NCI-H345 treated with DMSO at 0.1 percent for 48 hours (cell line): Measurements from ENCODE around the gene PPP1R13B.

Source experiments
- DNase-seq: peaks from one replicate; lab custom pipeline; 2025; ENCODE audit not compliant: unreplicated experiment; lab: John Stamatoyannopoulos, UW

The PPP1R13B gene

DNA sequence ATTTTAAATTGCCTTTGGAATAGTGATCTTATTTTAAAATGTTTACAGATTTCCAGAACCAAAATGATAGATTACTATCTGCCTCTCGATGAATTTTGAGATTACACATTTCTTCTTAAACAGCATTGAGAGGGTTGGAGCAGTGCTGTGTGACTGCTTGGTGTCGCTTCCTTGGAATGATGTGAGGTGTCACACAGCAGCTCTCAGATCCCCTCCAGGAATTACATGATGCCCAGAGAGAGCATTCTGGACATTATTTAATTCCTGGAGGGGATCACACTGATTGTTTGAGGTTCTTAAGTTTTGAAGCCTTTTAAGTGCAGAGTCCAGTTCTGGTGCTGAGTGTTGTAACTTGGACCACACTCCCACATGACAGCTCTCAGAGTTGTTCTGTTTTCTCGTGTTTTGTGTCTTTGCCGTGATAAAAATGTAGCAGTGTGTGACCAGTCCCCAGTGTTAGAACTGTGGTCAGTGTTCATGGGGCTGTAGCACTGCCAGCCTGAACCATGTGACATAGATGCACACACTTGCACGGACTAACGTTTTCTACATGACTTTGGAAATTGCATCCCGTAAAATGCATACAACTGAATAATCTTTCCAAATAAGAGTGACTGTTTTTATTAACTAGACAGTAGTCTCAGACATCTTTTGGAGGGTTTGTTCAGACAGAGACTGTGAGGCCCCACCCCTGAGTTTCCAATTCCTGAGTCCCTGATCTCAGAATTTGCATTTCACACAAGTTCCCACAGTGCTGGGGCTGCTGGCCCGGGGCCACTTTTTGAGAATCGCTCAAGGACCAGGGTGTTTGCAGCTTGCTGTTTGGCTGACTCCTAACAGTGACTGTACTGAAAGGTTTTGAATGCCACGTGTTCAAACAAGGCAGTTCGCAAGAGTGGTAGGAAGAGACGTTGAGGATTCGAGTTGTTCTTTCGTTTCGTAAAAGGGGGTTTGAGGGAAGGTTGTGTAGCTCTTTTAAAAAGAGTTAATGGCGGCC lies 158.2 kb downstream of the PPP1R13B start:
- DNase-seq, result no peak

DNA sequence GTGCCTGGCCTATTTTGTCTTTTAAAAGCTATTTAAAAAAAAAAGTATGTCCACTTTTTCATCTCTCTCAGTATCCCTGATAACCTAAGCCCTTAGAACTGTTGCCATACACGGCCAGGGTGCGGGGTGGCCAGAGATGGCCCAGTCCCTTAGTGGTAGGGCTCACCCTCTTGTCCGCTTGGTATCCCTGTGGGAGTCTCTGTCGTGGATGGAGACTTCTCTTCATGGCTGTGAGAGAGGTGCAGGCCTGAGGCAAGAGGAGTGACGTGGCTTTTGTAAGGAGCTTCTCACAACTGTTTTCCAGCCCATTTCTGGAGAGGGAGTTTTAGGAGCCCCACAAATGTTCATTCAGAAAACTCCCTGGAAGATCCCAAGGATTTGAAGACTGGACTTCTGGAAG lies 158.9 kb downstream of the PPP1R13B start:
- no peak for DNase-seq

DNA sequence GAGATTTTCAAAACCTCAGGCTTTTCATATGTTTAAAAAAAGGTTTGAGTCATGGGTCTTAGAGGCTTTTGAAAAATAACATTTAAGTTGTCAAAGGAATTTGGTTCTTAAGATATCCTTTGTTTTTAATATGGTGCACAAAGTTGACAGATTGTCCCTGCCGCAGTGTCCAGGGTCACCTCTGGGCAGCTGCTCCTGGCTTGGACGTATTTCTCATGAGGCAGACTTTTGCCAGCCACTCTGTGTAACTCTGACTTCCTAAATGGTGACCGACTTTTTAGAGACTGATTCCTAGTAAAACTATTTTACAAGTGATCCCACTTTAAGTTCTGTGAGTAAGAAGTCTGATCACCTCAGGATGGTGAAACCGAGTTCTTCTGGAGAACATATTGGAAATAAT lies 159.7 kb downstream of the PPP1R13B start:
- no peak for DNase-seq

DNA sequence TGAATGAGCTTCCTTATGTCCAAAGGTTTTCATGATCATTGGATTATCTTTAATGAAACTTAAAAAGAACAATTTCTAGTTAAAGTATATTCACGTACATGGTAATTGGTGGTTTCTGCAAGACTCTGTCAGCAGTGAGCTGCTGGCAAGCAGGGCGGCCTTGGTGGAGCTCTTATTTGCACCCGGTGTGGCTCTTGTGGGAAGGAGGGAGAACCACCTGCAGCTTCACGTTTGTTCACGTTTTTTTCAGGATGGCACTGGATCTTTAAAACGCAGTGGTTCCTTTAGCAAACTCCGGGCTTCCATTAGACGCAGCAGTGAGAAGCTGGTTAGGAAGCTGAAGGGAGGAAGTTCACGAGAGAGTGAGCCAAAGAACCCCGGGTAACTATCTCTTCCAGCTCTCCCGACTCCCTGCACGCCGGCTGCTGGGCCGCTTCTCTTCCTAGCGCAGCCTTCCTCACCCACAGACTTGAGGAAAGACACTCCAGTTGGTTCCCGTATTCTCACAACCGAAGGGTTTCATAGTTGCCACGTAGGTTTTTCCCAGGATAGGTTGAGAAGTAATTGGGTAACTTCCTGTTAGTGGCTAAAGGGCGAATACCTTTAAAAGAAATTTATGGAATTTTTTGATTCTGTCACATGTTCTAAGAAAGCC lies 160.4 kb downstream of the PPP1R13B start:
- no peak for DNase-seq

- DNase-seq, result no peak
Measured at GRCh38 chr14:103685276-103686211, 161.8 kb downstream of the PPP1R13B start.

- DNase-seq, result no peak
Measured at GRCh38 chr14:103684871-103685270, 162.5 kb downstream of the PPP1R13B start.

- no peak for DNase-seq
Measured at GRCh38 chr14:103684471-103684870, 162.9 kb downstream of the PPP1R13B start.
